Chondrocyte (in vitro differentiated cells): ENCODE results near the gene C19orf47. TPM values are rescaled to one million over a fixed set of nuclear protein-coding genes. Genes with fewer than 3 reads are reported as not detected.
A peak's percentile ranks its signal among the peaks of the same experiment; 100 is the strongest.

Experiments
- DNase-seq: peaks from one replicate; pipeline ENCODE4 v3.0.0; 2021; ENCODE audit warnings: mixed read lengths, low spot score
- H3K27ac Mint-ChIP-seq: one replicate; pipeline ENCODE4 v1.8.0; 2021; ENCODE audit warnings: mild to moderate bottlenecking, moderate library complexity, mixed read lengths; ENCODE audit not compliant: unreplicated experiment
- H3K27me3 Mint-ChIP-seq: 2 replicates; pipeline ENCODE4 v1.8.0; 2021; ENCODE audit warnings: low read depth, mixed read lengths
- H3K36me3 Mint-ChIP-seq: 2 replicates; pipeline ENCODE4 v1.8.0; 2021; ENCODE audit warnings: low read depth, mixed read lengths
- H3K4me1 Mint-ChIP-seq: 2 replicates; pipeline ENCODE4 v1.8.0; 2021; ENCODE audit warnings: low read depth, mild to moderate bottlenecking, mixed read lengths
- H3K4me3 Mint-ChIP-seq: one replicate; pipeline ENCODE4 v1.8.0; 2021; ENCODE audit warnings: mild to moderate bottlenecking, moderate library complexity, mixed read lengths; ENCODE audit not compliant: unreplicated experiment
- H3K9me3 Mint-ChIP-seq: 2 replicates; pipeline ENCODE4 v1.8.0; 2021; ENCODE audit warnings: low read depth, mixed read lengths
- CTCF ChIP-seq: fragments of 200-600 bp; sonication (generic); IDR thresholded peaks from 2 replicates; pipeline ENCODE4 v1.5.0; 2021; ENCODE audit warnings: antibody characterized with exemption, mild to moderate bottlenecking, moderate library complexity
- total RNA-seq: library from RNA; stranded (reverse); gene quantifications from 3 replicates; pipeline ENCODE4 v1.2.1, GENCODE V29; 2021

C19orf47 gene
- total RNA-seq, 1 donor from 2014 or later = 21.5 TPM

- Mint-ChIP-seq H3K27me3 (no peaks in the 10 kb centered on the region), H3K36me3 (no peaks in the 10 kb centered on the region), H3K27ac (peak overlapping the region; percentile 99), H3K9me3 (no peaks in the 10 kb centered on the region), H3K4me1 (peaks cover 26% of the 10 kb centered on the region), H3K4me3 (no peak overlapping the region)
- DNase-seq = peak; percentile 6
- TF ChIP-seq CTCF = no peak
Observed at GRCh38 chr19:40286971-40287421, 61.2 kb downstream of the C19orf47 start.

GRCh38 chr19:40286235-40286970, 61.8 kb downstream of the C19orf47 start:
- Mint-ChIP-seq H3K36me3 (no peaks in the 10 kb centered on the region), H3K9me3 (no peaks in the 10 kb centered on the region), H3K27me3 (no peaks in the 10 kb centered on the region), H3K4me1 (peaks cover 26% of the 10 kb centered on the region), H3K4me3 (peak overlapping the region; percentile 74), H3K27ac (peak overlapping the region; percentile 99)
- DNase-seq = no peak
- no peak for TF ChIP-seq CTCF

- peak; percentile 100 for DNase-seq
- TF ChIP-seq CTCF = no peak
- H3K4me1 Mint-ChIP-seq = peaks cover 28% of the 10 kb centered on the region
Observed at GRCh38 chr19:40285353-40286234, 62.6 kb downstream of the C19orf47 start.

GRCh38 chr19:40284501-40285352, 63.5 kb downstream of the C19orf47 start, which contains the start of gene AKT2:
Gene AKT2, minus strand, starts transcription at chr19:40285345. Its CDS starts 20,078 bp downstream, at chr19:40265267.
- Mint-ChIP-seq H3K4me3 (peak within 1 kb of the TSS; percentile 89), H3K9me3 (no peaks in the 10 kb centered on the region), H3K36me3 (no peaks in the 10 kb centered on the region), H3K4me1 (peaks cover 37% of the 10 kb centered on the region), H3K27ac (peak within 1 kb of the TSS; percentile 99), H3K27me3 (no peaks in the 10 kb centered on the region)
- peak; percentile 29 for TF ChIP-seq CTCF
- peak; percentile 94 for DNase-seq

More at GRCh38 chr19:40285353-40286234, 62.6 kb downstream of the C19orf47 start:
- Mint-ChIP-seq H3K27me3 (no peaks in the 10 kb centered on the region), H3K27ac (peak overlapping the region; percentile 99), H3K9me3 (no peaks in the 10 kb centered on the region), H3K4me3 (peak overlapping the region; percentile 74), H3K36me3 (no peaks in the 10 kb centered on the region)
